ENCODE data around the gene CD160. TPM values are rescaled to one million over a fixed set of nuclear protein-coding genes. Genes with fewer than 3 reads are reported as not detected.

Gene CD160
- total and polyA plus RNA-seq, 2 of the 13 experiments (the other 11 are each of a cell fraction or from before 2014, with no cell fraction given) = 0.09 TPM; not detected in 1

GRCh38 chr1:145714524-145715111, 4.7 kb upstream of the CD160 start (continued):
- TF ChIP-seq NAIF1 (CRISPR knock-in tag; IDR thresholded peaks at IDR 0.05; ENCODE audit: borderline replicate concordance) (0 out of 2 replicates have a peak, but pooled peaks have one; percentile 39), RFXANK (CRISPR knock-in tag; IDR thresholded peaks at IDR 0.05) (no peak), ZNF335 (CRISPR knock-in tag; IDR thresholded peaks at IDR 0.05) (peak; percentile 65; the same call in 1 of the 2 replicates), KDM5B (CRISPR knock-in tag; IDR thresholded peaks at IDR 0.05; ENCODE audit: borderline replicate concordance) (peak; percentile 55; the same call in 1 of the 2 replicates), ZNF33B (CRISPR knock-in tag; IDR thresholded peaks at IDR 0.05) (peak; percentile 92), CREBL2 (CRISPR knock-in tag; IDR thresholded peaks at IDR 0.05; ENCODE audit: borderline replicate concordance) (no peak), ZNF124 (CRISPR knock-in tag; IDR thresholded peaks at IDR 0.05) (peak; percentile 43; the same call in 1 of the 2 replicates), PITX1 (CRISPR knock-in tag; IDR thresholded peaks at IDR 0.05) (peak; percentile 79), ZNF513 (CRISPR knock-in tag; conservative IDR thresholded peaks at IDR 0.05) (no peak), CEBPB (IDR thresholded peaks at IDR 0.05; ENCODE audit: borderline replicate concordance, low read depth, low read length) (peak; percentile 37), NONO (IDR thresholded peaks at IDR 0.05) (no peak), NONO (CRISPR knock-in tag; conservative IDR thresholded peaks at IDR 0.05) (0 out of 2 replicates have a peak, but pooled peaks have one; percentile 26), HES4 (CRISPR knock-in tag; IDR thresholded peaks at IDR 0.05; ENCODE audit: borderline replicate concordance) (peak; percentile 90; the same call in 1 of the 2 replicates), POGZ (CRISPR knock-in tag; IDR thresholded peaks at IDR 0.05) (0 out of 2 replicates have a peak, but pooled peaks have one; percentile 36), EP300 (IDR thresholded peaks at IDR 0.05; ENCODE audit: low read depth in 2 of 2, low read length in 2 of 2) (0 out of 4 replicates have a peak, but pooled peaks of 1 of the 2 experiments have one; percentile 16), EP300 (CRISPR knock-in tag; IDR thresholded peaks at IDR 0.05; ENCODE audit: borderline replicate concordance) (no peak; the same call in 1 of the 2 replicates), HMG20A (CRISPR knock-in tag; IDR thresholded peaks at IDR 0.05; ENCODE audit: borderline replicate concordance) (peak; percentile 25; the same call in 1 of the 2 replicates), SP2 (CRISPR knock-in tag; IDR thresholded peaks at IDR 0.05) (no peak), MIXL1 (CRISPR knock-in tag; IDR thresholded peaks at IDR 0.05) (peak; percentile 35), ZNF652 (CRISPR knock-in tag; IDR thresholded peaks at IDR 0.05; ENCODE audit: borderline replicate concordance, low read depth) (no peak), BORCS8-MEF2B (CRISPR knock-in tag; IDR thresholded peaks at IDR 0.05) (peak; percentile 92), ZSCAN25 (CRISPR knock-in tag; IDR thresholded peaks at IDR 0.05) (peak; percentile 68; the same call in 1 of the 2 replicates), NR0B2 (CRISPR knock-in tag; IDR thresholded peaks at IDR 0.05) (no peak), ZBTB7B (CRISPR knock-in tag; IDR thresholded peaks at IDR 0.05) (peak; percentile 47; the same call in 1 of the 2 replicates)
- TF ChIP-seq, protein P1, sequence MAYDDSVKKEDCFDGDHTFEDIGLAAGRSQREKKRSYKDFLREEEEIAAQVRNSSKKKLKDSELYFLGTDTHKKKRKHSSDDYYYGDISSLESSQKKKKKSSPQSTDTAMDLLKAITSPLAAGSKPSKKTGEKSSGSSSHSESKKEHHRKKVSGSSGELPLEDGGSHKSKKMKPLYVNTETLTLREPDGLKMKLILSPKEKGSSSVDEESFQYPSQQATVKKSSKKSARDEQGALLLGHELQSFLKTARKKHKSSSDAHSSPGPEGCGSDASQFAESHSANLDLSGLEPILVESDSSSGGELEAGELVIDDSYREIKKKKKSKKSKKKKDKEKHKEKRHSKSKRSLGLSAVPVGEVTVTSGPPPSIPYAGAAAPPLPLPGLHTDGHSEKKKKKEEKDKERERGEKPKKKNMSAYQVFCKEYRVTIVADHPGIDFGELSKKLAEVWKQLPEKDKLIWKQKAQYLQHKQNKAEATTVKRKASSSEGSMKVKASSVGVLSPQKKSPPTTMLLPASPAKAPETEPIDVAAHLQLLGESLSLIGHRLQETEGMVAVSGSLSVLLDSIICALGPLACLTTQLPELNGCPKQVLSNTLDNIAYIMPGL (CRISPR knock-in tag; IDR thresholded peaks at IDR 0.05; ENCODE audit: borderline replicate concordance in 1 of 2, low read depth in 1 of 2) = peak; percentile 38 to 50; a peak in 3 of 4 replicates
